T-helper 2 cell treated with Interferon-gamma antibody and Interleukin-4, amounts not matched to agents 100 ng/mL and 5 ng/mL, for 36 hours (primary cell): ENCODE measurements around the gene ENO4. TPM values are rescaled to one million over a fixed set of nuclear protein-coding genes. Genes with fewer than 3 reads are reported as not detected.

ENCODE experiments used
- intact Hi-C: fragments of 100-400 bp; cut with micrococcal nuclease; formaldehyde crosslinking; loops from one replicate; pipeline ENCODE4 v1.15.1; 2023
- total RNA-seq: library from RNA; stranded (reverse); gene quantifications from 2 replicates; pipeline ENCODE4 v1.2.3, GENCODE V29; 2022

The ENO4 gene
- total RNA-seq, result not detected in 2 replicates

GRCh38 chr10:116849248-116850057, at the start of gene ENO4:
ENO4 (plus strand) TSS chr10:116849499; CDS start chr10:116849567, 68 bp downstream.
- intact Hi-C loops, result no loop called here

- intact Hi-C loops, result no loop called here
These were observed 48.9 kb upstream of the ENO4 start for GRCh38 chr10:116800286-116800929.

GRCh38 chr10:116801658-116802057, 47.6 kb upstream of the ENO4 start:
- intact Hi-C loops, result no loop called here

GRCh38 chr10:116802474-116802873, 46.8 kb upstream of the ENO4 start:
- intact Hi-C loops, result no loop called here

GRCh38 chr10:116802876-116803275, 46.4 kb upstream of the ENO4 start:
- intact Hi-C loops, result no loop called here

- intact Hi-C loops, result no loop called here
These were observed 45.6 kb upstream of the ENO4 start for GRCh38 chr10:116803451-116804249.

GRCh38 chr10:116808706-116809105, 40.6 kb upstream of the ENO4 start:
- intact Hi-C loops, result no loop called here

- intact Hi-C loops, result no loop called here
These were observed 39.7 kb upstream of the ENO4 start for GRCh38 chr10:116809483-116810119.

GRCh38 chr10:116810120-116810500, 39.2 kb upstream of the ENO4 start:
- intact Hi-C loops, result no loop called here

GRCh38 chr10:116810895-116811294, 38.4 kb upstream of the ENO4 start:
- intact Hi-C loops, result no loop called here

- intact Hi-C loops, result no loop called here
These were observed 37.6 kb upstream of the ENO4 start for GRCh38 chr10:116811691-116812090.

GRCh38 chr10:116815641-116816415, 33.5 kb upstream of the ENO4 start:
- intact Hi-C loops, result no loop called here

- intact Hi-C loops, result no loop called here
These were observed 32.1 kb upstream of the ENO4 start for GRCh38 chr10:116817178-116817577.

- intact Hi-C loops, result no loop called here
These were observed 31.4 kb upstream of the ENO4 start for GRCh38 chr10:116817780-116818343.

- intact Hi-C loops, result no loop called here
These were observed 29.2 kb upstream of the ENO4 start for GRCh38 chr10:116819999-116820677.

- intact Hi-C loops, result no loop called here
These were observed 23.4 kb upstream of the ENO4 start for GRCh38 chr10:116825901-116826300.

GRCh38 chr10:116826803-116827202, 22.5 kb upstream of the ENO4 start:
- intact Hi-C loops, result no loop called here

GRCh38 chr10:116827214-116827671, 22.1 kb upstream of the ENO4 start:
- intact Hi-C loops, result no loop called here

- intact Hi-C loops, result no loop called here
These were observed 21.2 kb upstream of the ENO4 start for GRCh38 chr10:116828116-116828515.

GRCh38 chr10:116829711-116830110, 19.6 kb upstream of the ENO4 start:
- intact Hi-C loops, result no loop called here
